ENCODE measurements around the gene RDX. TPM values are rescaled to one million over a fixed set of nuclear protein-coding genes. Genes with fewer than 3 reads are reported as not detected.

The RDX gene
- total RNA-seq, 1 experiment from 2014 or later = 76.8 TPM

DNA sequence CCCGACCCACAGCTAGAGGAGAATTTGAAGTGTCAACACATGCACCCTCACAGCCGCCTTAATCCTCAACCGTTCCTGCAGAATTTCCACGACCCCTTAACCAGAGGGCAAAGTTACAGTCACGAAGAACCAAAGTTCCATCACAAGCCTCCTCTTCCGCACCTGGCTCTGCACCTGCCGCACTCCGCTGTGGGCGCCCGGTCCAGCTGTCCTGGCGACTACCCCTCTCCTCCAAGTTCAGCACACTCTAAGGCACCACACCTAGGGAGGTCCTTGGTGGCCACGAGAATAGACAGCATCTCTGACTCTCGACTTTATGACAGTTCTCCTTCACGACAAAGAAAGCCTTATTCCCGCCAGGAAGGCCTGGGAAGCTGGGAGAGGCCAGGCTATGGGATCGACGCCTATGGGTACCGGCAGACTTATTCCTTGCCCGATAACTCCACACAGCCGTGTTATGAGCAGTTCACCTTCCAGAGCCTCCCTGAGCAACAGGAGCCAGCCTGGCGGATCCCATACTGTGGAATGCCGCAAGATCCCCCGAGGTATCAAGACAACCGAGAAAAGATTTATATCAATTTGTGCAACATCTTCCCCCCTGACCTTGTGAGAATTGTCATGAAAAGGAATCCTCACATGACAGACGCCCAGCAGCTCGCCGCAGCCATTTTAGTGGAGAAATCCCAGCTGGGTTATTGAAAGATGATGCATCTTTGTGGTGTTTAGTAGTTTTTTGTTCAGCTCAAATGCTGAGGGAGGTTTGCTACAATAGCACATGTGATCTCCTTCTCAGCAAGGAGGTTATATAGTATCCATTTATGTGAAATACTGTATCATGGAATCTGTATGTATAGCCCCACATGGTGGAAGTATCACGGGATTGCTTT, 131.1 kb downstream of the RDX start:
- H3K9me3 Mint-ChIP-seq (ENCODE audit: low read depth, unreplicated experiment) = no peaks in the 10 kb centered on the region
- H3K27ac Mint-ChIP-seq (ENCODE audit: unreplicated experiment) = no peak overlapping the region
- BruUV-seq (replicated peaks) = no TSS peak
- no peaks in the 10 kb centered on the region for H3K36me3 Mint-ChIP-seq (ENCODE audit: insufficient read depth, unreplicated experiment)
- H3K4me3 Mint-ChIP-seq (ENCODE audit: low read depth, unreplicated experiment) = no peak overlapping the region
- intact Hi-C loops (cut with micrococcal nuclease; ENCODE audit: unreplicated experiment) = no loop called here
- TF ChIP-seq CTCF (IDR thresholded peaks at IDR 0.05; ENCODE audit: unreplicated experiment) = no peak
- H3K27me3 Mint-ChIP-seq (ENCODE audit: unreplicated experiment) = no peaks in the 10 kb centered on the region
- no peak for DNase-seq
- CTCF ChIA-PET = no interaction called here
- no peaks in the 10 kb centered on the region for H3K4me1 Mint-ChIP-seq (ENCODE audit: low read depth, unreplicated experiment)

GRCh38 chr11:110162216-110162615, 134.2 kb downstream of the RDX start:
- no peaks in the 10 kb centered on the region for H3K36me3 Mint-ChIP-seq (ENCODE audit: insufficient read depth, unreplicated experiment)
- CTCF ChIA-PET = no interaction called here
- intact Hi-C loops (cut with micrococcal nuclease; ENCODE audit: unreplicated experiment) = no loop called here
- BruUV-seq (replicated peaks) = no TSS peak
- H3K27me3 Mint-ChIP-seq (ENCODE audit: unreplicated experiment) = no peaks in the 10 kb centered on the region
- no peak overlapping the region for H3K4me3 Mint-ChIP-seq (ENCODE audit: low read depth, unreplicated experiment)
- H3K27ac Mint-ChIP-seq (ENCODE audit: unreplicated experiment) = no peak overlapping the region
- peaks cover 17% of the 10 kb centered on the region for H3K4me1 Mint-ChIP-seq (ENCODE audit: low read depth, unreplicated experiment)
- no peaks in the 10 kb centered on the region for H3K9me3 Mint-ChIP-seq (ENCODE audit: low read depth, unreplicated experiment)
- TF ChIP-seq CTCF (IDR thresholded peaks at IDR 0.05; ENCODE audit: unreplicated experiment) = no peak
- DNase-seq = no peak

DNA sequence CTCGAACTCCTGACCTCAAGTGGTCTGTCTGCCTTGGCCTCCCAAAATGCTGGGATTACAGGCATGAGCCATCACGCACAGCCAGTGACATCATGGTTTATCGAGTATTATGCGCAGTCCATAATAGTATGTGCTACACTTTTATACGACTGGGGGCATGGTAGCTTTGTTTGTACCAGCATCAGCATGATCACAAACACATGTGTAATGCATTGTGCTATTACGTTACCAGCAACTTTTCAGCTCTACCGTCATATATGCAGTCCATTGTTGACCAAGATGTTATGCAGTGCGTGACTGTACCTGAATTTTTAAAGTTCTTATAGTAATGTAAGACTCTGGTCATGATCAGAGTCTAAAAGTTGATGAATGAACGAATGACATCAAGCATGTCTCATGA, 135.4 kb downstream of the RDX start:
- Mint-ChIP-seq H3K36me3 (ENCODE audit: insufficient read depth, unreplicated experiment) (no peaks in the 10 kb centered on the region), H3K27ac (ENCODE audit: unreplicated experiment) (no peak overlapping the region), H3K27me3 (ENCODE audit: unreplicated experiment) (no peaks in the 10 kb centered on the region), H3K9me3 (ENCODE audit: low read depth, unreplicated experiment) (no peaks in the 10 kb centered on the region), H3K4me3 (ENCODE audit: low read depth, unreplicated experiment) (no peak overlapping the region), H3K4me1 (ENCODE audit: low read depth, unreplicated experiment) (peaks cover 17% of the 10 kb centered on the region)
- TF ChIP-seq CTCF (IDR thresholded peaks at IDR 0.05; ENCODE audit: unreplicated experiment) = no peak
- DNase-seq = no peak
- CTCF ChIA-PET = no interaction called here
- intact Hi-C loops (cut with micrococcal nuclease; ENCODE audit: unreplicated experiment) = no loop called here
- no TSS peak for BruUV-seq (replicated peaks)

DNA sequence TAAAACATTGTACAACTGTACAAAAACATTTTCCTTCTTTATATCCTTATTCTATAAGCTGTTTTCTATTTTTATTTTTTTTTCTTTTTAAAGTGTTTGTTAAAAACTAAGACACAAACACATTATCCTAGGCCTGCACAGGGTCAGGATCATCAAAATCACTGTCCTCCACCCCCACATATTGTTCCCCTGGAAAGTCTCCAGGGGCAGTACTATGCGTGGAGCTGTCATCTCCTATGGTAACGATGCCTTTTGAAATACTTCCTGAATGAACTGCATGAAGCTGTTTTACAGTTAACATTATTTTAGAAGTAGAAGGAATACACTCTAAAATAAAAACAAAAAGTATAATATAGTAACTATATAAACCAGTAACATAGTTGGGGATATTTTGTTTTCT, 136.0 kb downstream of the RDX start:
- no peaks in the 10 kb centered on the region for H3K9me3 Mint-ChIP-seq (ENCODE audit: low read depth, unreplicated experiment)
- no peak overlapping the region for H3K4me3 Mint-ChIP-seq (ENCODE audit: low read depth, unreplicated experiment)
- H3K27me3 Mint-ChIP-seq (ENCODE audit: unreplicated experiment) = no peaks in the 10 kb centered on the region
- H3K4me1 Mint-ChIP-seq (ENCODE audit: low read depth, unreplicated experiment) = peaks cover 17% of the 10 kb centered on the region
- H3K27ac Mint-ChIP-seq (ENCODE audit: unreplicated experiment) = no peak overlapping the region
- intact Hi-C loops (cut with micrococcal nuclease; ENCODE audit: unreplicated experiment) = no loop called here
- no peak for TF ChIP-seq CTCF (IDR thresholded peaks at IDR 0.05; ENCODE audit: unreplicated experiment)
- H3K36me3 Mint-ChIP-seq (ENCODE audit: insufficient read depth, unreplicated experiment) = no peaks in the 10 kb centered on the region
- no TSS peak for BruUV-seq (replicated peaks)
- CTCF ChIA-PET = no interaction called here
- no peak for DNase-seq
